HG03457 (cell line): ENCODE results near the gene WDR5.

Source experiments
- ATAC-seq: cut with Tn5 transposase; IDR thresholded peaks from one replicate; pipeline ENCODE4 v1.9.1; 2021; ENCODE audit warnings: moderate number of reproducible peaks; ENCODE audit not compliant: unreplicated experiment

Gene WDR5

GRCh38 chr9:134131471-134132207 is 4.2 kb upstream of the WDR5 start:
- no peak for ATAC-seq

GRCh38 chr9:134132208-134132870 is 3.5 kb upstream of the WDR5 start:
- no peak for ATAC-seq

GRCh38 chr9:134134949-134135342 is 936 bp upstream of the WDR5 start:
- ATAC-seq = peak; percentile 6

GRCh38 chr9:134136118-134136995 is 475 bp downstream of the WDR5 start:
- ATAC-seq = no peak

- no peak for ATAC-seq
These were observed 1.1 kb downstream of the WDR5 start for GRCh38 chr9:134136996-134137299.

- ATAC-seq = no peak
These were observed 2.4 kb downstream of the WDR5 start for GRCh38 chr9:134138292-134138691.

GRCh38 chr9:134139081-134139480 is 3.2 kb downstream of the WDR5 start:
- ATAC-seq = no peak

- no peak for ATAC-seq
These were observed 6.0 kb downstream of the WDR5 start for GRCh38 chr9:134141906-134142305.

- no peak for ATAC-seq
These were observed 8.9 kb downstream of the WDR5 start for GRCh38 chr9:134144801-134145200.

- ATAC-seq = no peak
These were observed 9.4 kb downstream of the WDR5 start for GRCh38 chr9:134145262-134145661.

GRCh38 chr9:134146774-134147493 is 11.1 kb downstream of the WDR5 start:
- no peak for ATAC-seq

- no peak for ATAC-seq
These were observed 13.5 kb downstream of the WDR5 start for GRCh38 chr9:134149380-134149779.

- no peak for ATAC-seq
These were observed 14.8 kb downstream of the WDR5 start for GRCh38 chr9:134150557-134151214.

- no peak for ATAC-seq
These were observed 16.2 kb downstream of the WDR5 start for GRCh38 chr9:134152022-134152448.

GRCh38 chr9:134152488-134152887 is 16.6 kb downstream of the WDR5 start:
- ATAC-seq = no peak

GRCh38 chr9:134153450-134153849 is 17.6 kb downstream of the WDR5 start:
- no peak for ATAC-seq

GRCh38 chr9:134154262-134154701 is 18.4 kb downstream of the WDR5 start:
- ATAC-seq = no peak

GRCh38 chr9:134155812-134156377 is 20.0 kb downstream of the WDR5 start:
- no peak for ATAC-seq

GRCh38 chr9:134156564-134157377 is 20.9 kb downstream of the WDR5 start:
- ATAC-seq = no peak
